HG02642 (cell line): Measurements from ENCODE around the gene SERPINE1.
A peak's percentile ranks its signal among the peaks of the same experiment; 100 is the strongest.

Experiments
- ATAC-seq: cut with Tn5 transposase; IDR thresholded peaks from one replicate; pipeline ENCODE4 v1.9.1; 2021; ENCODE audit warnings: mild to moderate bottlenecking; ENCODE audit not compliant: unreplicated experiment, poor library complexity

Gene SERPINE1

GRCh38 chr7:101151908-101152651, 25.2 kb downstream of the SERPINE1 start:
- ATAC-seq, result no peak

- peak; percentile 89 for ATAC-seq
Measured at GRCh38 chr7:101153969-101154692, 27.2 kb downstream of the SERPINE1 start, which contains the start of gene AP1S1. TSS of gene AP1S1 (plus strand) at chr7:101154476. CDS start at chr7:101154515, 39 bp downstream.

GRCh38 chr7:101154693-101155102, 27.8 kb downstream of the SERPINE1 start:
- peak; percentile 19 for ATAC-seq

GRCh38 chr7:101155303-101155702, 28.4 kb downstream of the SERPINE1 start:
- no peak for ATAC-seq

GRCh38 chr7:101156277-101156676, 29.4 kb downstream of the SERPINE1 start:
- no peak for ATAC-seq

GRCh38 chr7:101156866-101157589, 30.1 kb downstream of the SERPINE1 start:
- no peak for ATAC-seq

GRCh38 chr7:101159696-101160674, 33.1 kb downstream of the SERPINE1 start:
- no peak for ATAC-seq

GRCh38 chr7:101160910-101161309, 34.0 kb downstream of the SERPINE1 start:
- ATAC-seq, result no peak

GRCh38 chr7:101161692-101162471, 35.0 kb downstream of the SERPINE1 start:
- no peak for ATAC-seq

GRCh38 chr7:101162551-101163278, 35.8 kb downstream of the SERPINE1 start:
- no peak for ATAC-seq

- ATAC-seq, result no peak
Measured at GRCh38 chr7:101163279-101164070, 36.6 kb downstream of the SERPINE1 start.

GRCh38 chr7:101164071-101164840, 37.4 kb downstream of the SERPINE1 start:
- no peak for ATAC-seq

GRCh38 chr7:101165075-101165957, 38.4 kb downstream of the SERPINE1 start, which contains the start of gene VGF:
TSS of gene VGF (minus strand) at chr7:101165569. CDS start at chr7:101164843, 726 bp downstream.
- ATAC-seq, result peak; percentile 72

GRCh38 chr7:101165958-101166647, 39.2 kb downstream of the SERPINE1 start:
- ATAC-seq, result no peak

GRCh38 chr7:101166648-101166908, 39.7 kb downstream of the SERPINE1 start:
- no peak for ATAC-seq
